Measurements from ENCODE around the gene ITSN2.

- TF ChIP-seq CTCF (IDR thresholded peaks at IDR 0.05) (no peak), POLR2A (IDR thresholded peaks at IDR 0.05) (no peak)
These were observed 112.7 kb downstream of the ITSN2 start for GRCh38 chr2:24247592-24247991.

Measured in lower leg skin (tissue), 3 donors.